Measurements from ENCODE around the gene HHAT.

The HHAT gene

GRCh38 chr1:210315529-210315928 lies 13.2 kb upstream of the HHAT start:
- TF ChIP-seq ZFX (IDR thresholded peaks at IDR 0.05), result no peak
- TF ChIP-seq, protein P1, sequence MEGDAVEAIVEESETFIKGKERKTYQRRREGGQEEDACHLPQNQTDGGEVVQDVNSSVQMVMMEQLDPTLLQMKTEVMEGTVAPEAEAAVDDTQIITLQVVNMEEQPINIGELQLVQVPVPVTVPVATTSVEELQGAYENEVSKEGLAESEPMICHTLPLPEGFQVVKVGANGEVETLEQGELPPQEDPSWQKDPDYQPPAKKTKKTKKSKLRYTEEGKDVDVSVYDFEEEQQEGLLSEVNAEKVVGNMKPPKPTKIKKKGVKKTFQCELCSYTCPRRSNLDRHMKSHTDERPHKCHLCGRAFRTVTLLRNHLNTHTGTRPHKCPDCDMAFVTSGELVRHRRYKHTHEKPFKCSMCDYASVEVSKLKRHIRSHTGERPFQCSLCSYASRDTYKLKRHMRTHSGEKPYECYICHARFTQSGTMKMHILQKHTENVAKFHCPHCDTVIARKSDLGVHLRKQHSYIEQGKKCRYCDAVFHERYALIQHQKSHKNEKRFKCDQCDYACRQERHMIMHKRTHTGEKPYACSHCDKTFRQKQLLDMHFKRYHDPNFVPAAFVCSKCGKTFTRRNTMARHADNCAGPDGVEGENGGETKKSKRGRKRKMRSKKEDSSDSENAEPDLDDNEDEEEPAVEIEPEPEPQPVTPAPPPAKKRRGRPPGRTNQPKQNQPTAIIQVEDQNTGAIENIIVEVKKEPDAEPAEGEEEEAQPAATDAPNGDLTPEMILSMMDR (conservative IDR thresholded peaks at IDR 0.05), result no peak
- H3K27ac ChIP-seq, result no peak overlapping the region

- no peak overlapping the region for H3K27ac ChIP-seq
- TF ChIP-seq ZFX (IDR thresholded peaks at IDR 0.05), result no peak
- TF ChIP-seq, protein P1 (conservative IDR thresholded peaks at IDR 0.05), result no peak
Measured at GRCh38 chr1:210321131-210321530, 7.6 kb upstream of the HHAT start.

DNA sequence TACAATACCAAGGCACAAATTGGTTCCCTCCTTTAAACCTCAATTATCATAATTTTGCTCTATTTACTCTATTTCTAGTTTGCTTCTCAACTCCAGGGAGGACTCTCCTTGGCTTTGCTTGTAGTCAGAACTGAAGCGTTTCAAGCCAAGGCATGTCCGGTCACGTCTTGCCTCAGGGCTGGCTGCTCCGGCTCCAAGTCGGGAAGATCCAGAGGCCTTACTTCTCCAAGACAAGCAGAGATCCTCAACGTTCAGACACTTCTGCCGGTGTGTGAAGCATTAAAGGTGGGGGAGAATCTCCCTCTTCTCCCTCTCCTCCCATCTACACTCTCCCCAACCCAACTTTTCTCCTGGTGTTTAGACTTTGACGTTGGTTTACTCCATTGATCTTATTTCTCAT lies 7.2 kb upstream of the HHAT start:
- no peak for TF ChIP-seq ZFX (IDR thresholded peaks at IDR 0.05)
- TF ChIP-seq, protein P1 (conservative IDR thresholded peaks at IDR 0.05), result no peak
- no peak overlapping the region for H3K27ac ChIP-seq

GRCh38 chr1:210323957-210324356 lies 4.7 kb upstream of the HHAT start:
- no peak overlapping the region for H3K27ac ChIP-seq
- no peak for TF ChIP-seq ZFX (IDR thresholded peaks at IDR 0.05)
- TF ChIP-seq, protein P1 (conservative IDR thresholded peaks at IDR 0.05), result no peak

DNA sequence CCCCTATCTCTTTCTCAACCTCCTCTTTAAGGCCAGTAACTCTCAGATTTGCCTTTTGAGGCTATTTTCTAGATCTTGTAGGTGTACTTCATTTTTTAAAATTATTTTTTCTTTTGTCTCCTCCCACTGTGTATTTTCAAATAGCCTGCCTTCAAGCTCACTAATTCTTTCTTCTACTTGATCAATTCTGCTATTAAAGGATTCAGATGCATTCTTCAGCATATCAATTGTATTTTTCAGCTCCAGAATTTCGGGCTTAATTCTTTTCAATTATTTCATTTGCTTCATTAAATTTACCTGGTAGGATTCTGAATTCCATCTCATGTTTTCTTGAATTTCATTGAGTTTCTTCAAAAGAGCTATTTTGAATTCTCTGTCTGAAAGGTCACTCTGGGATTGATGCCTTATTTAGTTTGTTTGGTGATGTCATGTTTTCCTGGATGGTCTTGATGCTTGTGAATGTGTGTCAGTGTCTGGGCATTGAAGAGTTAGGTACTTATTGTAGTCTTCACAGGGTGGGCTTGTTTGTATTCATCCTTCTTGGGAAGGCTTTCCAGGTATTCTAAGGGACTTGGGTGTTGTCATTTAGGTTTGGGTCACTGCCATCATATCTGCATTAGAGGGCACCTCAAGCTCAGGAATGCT lies 3.6 kb upstream of the HHAT start:
- no peak for TF ChIP-seq ZFX (IDR thresholded peaks at IDR 0.05)
- TF ChIP-seq, protein P1 (conservative IDR thresholded peaks at IDR 0.05), result no peak
- no peak overlapping the region for H3K27ac ChIP-seq

DNA sequence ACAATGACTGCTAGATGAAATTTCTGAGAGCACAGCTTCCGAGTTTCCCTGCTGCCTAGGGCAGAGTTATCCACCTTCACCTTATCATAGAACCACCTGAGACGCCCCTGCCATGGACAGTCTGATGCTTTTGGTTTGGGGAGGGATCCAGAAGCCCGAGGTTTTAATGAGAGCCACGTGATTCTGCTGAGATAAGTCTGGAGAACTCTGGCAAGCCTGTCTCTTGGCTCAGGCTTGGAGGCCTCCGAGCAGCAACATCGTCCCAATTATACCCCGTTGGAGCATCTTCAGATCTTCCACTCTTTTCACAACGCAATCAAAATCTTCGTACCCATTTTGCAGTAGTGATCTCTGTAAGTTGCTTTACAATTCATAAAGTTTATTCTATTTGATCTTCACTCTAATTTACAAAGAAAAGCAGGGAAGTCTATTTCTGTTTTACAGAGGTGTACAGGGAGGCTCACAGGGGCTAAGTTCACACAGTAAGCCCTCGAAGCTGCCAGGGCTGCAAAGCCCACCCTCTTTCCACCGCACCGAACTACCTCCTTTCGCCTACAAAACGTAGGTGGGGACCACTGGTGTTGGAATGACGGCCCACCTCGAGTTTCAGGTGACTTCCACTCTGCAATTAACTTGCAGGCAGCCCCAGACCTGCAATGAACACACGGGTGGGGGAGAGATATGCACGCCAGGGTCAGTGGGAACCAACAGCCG lies 513 bp upstream of the HHAT start:
- peak overlapping the region; percentile 58 for H3K27ac ChIP-seq
- TF ChIP-seq, protein P1 (conservative IDR thresholded peaks at IDR 0.05), result no peak
- no peak for TF ChIP-seq ZFX (IDR thresholded peaks at IDR 0.05)

GRCh38 chr1:210330279-210330866 lies 1.7 kb downstream of the HHAT start:
- H3K27ac ChIP-seq, result no peak overlapping the region

More at GRCh38 chr1:210330279-210330866, 1.7 kb downstream of the HHAT start:
- TF ChIP-seq, protein P1 (conservative IDR thresholded peaks at IDR 0.05), result no peak
- no peak for TF ChIP-seq ZFX (IDR thresholded peaks at IDR 0.05)
